T-helper 1 cell treated with Interleukin-12 subunit alpha and Interleukin-12 subunit beta and Interleukin-4 antibody, amounts not matched to agents 30 ng/mL and 1 ng/mL, for 36 hours (primary cell): ENCODE results near the gene NFXL1. TPM values are rescaled to one million over a fixed set of nuclear protein-coding genes. Genes with fewer than 3 reads are reported as not detected.

ENCODE experiments used
- intact Hi-C: fragments of 100-400 bp; cut with micrococcal nuclease; formaldehyde crosslinking; loops from one replicate; pipeline ENCODE4 v1.15.1; 2024
- total RNA-seq: library from RNA; stranded (reverse); gene quantifications from 2 replicates; pipeline ENCODE4 v1.2.3, GENCODE V29; 2022

NFXL1 gene
- total RNA-seq, 1 donor from 2014 or later: 14.2 TPM

DNA sequence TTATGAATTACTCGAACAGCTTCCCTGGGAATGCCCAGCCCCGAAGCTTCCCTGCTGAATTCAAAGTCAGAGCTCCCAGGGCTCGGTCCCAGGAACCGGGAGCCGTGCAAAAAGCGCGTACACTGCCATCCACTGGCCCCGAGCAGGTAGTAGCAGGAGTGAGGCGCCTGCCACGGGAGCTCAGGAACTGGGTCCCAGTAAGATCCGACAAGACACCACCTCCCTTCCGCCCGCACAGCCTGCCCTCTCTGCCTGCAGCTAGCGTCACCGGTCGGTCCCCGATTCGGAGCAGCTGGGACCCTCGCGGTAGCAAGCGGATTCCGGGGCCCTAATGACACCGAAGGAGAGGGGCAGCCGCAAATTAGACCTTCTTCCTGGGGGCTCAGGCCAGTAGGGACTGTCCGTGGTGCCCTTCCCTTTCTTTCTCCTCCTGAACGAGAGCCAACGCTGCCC, 77.7 kb downstream of the NFXL1 start:
- intact Hi-C loops: loop anchor here (1.0 to 10.0 kb wide), 4 partner anchors 96 to 822 kb away; partner anchors contain the start of gene TXK

DNA sequence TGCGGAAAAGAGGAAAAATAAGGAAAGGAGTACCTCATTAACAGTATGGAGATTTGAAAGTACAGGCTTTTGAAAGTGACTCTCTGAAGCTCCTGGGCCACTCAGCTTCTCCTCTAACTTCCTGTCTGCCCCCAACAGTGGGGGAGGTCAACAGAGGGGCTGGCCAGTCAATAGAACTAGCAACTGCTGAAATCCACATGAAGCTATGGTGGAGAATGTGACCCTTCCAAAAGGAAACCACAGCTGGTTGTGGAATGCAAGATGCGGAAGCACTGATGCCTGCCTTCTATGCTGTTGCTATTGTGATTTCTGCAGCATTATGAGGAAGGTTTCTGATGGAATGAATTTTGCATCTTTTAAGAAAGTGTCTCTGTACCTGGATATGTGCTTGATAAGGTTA, 78.9 kb downstream of the NFXL1 start:
- intact Hi-C loops: loop anchor here (5.0 to 10.0 kb wide), 3 partner anchors 97 to 821 kb away; partner anchors contain the start of gene TXK

DNA sequence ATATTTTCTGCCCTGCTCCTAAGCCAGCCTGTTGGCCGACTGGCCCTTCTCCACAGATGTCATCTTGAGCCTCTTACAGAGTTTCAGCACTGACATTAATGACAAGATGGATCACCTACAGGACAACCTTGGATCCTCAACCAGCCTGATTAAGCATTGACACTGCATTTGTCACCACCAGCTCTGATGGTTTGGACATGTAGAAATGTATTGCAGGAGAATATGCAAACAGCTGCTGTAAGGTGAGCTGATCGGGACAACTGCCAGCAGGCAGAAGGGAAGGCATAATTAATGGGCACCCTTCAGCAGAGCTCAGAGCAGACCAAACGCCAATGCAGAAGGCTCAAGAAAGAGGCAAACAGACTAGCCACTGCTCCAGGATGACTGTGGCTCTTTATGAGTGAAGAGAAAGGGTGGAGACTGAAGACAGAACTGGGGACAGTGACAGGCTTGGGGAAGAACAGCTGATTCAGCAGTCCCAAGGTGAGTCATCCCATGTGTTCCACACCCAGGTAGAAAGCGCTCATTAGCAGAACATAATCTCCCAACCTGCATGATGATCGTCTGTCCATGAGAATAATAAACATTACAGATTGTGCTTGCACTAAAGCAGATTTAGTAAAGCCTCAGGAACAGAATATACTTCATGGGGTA, 83.2 kb downstream of the NFXL1 start:
- intact Hi-C loops: loop anchor here (10.0 kb wide), 1 partner anchor 816 kb away; no protein-coding TSS in a partner anchor

DNA sequence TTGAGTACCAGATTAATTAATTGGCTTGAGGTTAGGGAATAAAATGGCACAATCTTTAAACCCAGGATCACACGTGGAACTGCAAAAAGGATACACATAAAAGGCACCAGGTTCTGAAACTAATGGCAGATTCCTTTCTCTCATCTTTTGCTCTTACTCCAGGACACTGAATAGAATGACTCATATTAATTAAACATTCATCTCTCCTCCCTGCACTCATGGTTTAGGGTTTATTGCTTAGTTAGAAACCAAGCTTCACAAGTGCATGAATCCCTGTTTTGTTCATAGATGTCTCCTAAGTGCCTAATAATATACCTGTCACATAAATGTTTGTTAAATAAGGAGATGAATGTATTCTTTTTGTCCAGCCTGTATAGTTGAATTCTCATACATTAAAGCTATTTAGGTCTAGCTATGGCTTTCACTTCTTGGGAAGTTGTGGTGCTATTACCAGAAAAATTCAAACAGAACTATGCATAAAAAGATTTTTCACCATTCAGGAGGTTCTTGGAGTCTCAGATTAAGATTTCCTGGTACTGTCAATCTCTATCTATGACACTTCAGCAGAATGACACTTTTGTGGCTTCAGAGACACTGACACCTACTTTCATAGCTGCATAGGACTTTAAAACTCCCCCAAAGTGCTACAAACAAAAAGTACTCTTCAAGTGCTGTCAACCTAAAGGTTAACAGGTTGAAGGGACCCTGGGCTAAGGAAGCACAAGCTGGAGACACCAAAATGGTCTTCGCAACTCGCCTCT, 83.9 kb downstream of the NFXL1 start:
- intact Hi-C loops: loop anchor here (10.0 kb wide), 1 partner anchor 816 kb away; no protein-coding TSS in a partner anchor

DNA sequence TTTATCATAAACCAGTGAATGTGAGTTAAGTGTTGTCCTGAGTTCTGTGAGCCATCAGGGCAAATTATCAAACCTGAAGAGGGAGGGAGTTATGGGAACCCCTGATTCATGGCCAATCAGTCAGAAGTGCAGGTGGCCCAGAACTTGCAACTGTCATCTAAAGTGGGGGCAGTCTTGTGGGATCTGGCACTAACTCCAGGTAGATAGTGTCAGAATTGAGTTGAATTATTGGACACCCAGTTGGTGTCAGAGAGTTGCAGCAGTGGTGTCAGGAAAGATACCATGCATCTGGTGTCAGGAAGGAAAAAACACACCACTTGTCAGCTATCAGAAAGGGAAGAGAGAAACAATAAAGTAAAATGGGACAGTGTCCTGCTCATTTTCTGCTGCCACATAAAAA, 84.9 kb downstream of the NFXL1 start:
- intact Hi-C loops: no loop called here

DNA sequence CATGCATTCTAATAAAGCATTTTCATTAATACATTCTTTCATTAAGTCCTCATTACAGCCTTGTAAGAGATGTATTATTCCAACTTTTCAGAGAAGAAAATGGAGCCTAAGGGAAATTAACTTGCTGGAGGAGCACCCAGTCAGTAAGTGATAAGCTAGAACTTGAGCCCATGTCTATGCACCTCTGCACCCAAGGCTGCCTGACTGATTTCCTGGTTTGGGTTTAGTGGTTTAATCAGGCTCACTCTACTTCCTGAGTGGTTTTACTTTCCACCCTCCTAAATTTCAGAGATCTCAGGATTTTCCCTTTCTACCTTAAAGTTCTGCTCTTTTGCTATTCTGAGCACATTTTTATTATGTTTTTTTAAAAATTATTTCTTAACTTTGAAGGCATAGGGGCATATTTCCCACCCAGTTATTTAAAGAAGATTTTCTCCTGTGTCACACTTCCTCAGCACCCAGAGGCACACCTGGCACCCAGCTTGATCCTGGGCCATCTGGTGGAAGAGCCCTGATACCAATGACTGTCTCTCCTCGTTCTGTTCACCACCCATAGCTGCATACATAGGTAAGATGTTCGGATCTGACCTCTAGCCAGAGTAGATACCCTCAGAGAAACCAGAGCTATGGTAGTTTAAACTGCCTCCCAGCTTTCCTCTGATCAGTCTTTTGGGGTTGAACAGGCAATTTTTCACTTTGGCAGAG, 86.9 kb downstream of the NFXL1 start:
- intact Hi-C loops: no loop called here

DNA sequence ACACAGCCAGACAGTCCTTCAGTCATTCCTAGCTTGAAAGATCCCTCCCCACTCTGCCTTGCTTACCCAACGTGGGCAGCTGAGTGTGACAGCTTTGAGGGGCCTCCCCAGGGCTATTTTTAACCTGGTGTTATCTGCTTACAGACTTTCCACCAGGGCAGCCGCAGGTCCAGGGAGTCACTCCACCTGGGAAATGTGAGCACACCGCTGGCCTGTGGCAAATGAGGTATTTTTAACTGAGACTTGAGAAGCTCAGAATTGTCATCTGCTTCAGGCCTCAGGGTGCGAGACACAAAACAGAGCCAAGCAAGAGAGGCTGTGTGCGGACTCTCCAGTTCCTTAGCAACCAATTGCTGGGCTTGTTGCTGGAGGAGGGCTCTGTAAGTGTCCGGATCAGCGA, 89.5 kb downstream of the NFXL1 start:
- intact Hi-C loops: no loop called here

DNA sequence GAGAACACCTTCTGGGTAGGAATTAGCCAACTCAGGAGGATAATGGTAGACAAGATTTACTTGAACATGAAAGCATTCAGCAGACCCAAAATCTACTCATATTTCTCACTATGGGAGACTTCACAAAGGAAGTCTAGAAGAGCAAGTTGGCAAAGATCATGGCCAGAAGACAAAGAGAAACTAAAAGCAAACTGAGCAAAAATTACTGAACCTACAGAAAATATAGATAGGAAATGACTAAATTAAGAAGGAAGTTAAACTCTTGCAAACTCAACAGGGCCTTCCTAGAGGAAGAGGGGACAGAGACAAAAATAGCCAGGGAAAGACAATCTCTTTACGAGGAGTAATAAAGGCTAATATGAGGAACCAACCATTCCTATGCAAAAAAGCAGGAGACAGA, 95.2 kb downstream of the NFXL1 start:
- intact Hi-C loops: no loop called here

DNA sequence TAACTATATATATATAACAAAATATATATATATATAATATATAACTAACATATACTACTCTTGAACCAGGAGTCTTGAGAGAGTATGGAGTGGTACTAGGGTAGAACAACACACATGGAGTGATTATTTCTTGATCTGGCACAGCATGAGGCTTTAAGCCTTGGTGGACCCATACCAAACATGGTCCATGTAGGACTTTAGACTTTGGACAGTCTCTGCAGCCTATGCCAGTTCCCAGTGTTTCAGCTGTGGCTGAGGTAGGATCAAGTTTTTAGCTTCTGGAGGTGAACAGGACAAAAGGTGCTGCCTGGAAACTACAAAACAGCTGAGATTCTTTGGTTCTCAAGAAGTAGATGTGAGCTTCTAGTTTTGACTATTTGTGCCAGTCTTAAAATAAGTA, 97.1 kb downstream of the NFXL1 start:
- intact Hi-C loops: no loop called here

DNA sequence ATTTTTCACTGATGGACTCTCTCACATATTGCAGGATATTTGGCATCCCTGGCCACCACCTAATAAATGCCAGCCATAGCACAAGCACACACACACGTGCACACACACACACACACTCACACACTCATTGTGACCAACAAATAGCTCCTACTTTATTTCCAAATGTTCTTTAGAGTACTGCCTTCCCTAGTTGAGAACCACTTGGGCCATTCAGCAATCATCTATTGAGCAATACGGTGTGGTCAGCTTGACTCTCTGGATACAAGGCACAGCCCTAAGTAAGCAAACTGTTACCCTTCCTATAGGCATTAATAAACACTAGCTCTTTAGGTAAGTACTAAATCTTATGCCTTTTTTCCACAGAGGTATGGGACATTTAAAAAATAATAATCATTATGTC, 97.6 kb downstream of the NFXL1 start:
- intact Hi-C loops: no loop called here

DNA sequence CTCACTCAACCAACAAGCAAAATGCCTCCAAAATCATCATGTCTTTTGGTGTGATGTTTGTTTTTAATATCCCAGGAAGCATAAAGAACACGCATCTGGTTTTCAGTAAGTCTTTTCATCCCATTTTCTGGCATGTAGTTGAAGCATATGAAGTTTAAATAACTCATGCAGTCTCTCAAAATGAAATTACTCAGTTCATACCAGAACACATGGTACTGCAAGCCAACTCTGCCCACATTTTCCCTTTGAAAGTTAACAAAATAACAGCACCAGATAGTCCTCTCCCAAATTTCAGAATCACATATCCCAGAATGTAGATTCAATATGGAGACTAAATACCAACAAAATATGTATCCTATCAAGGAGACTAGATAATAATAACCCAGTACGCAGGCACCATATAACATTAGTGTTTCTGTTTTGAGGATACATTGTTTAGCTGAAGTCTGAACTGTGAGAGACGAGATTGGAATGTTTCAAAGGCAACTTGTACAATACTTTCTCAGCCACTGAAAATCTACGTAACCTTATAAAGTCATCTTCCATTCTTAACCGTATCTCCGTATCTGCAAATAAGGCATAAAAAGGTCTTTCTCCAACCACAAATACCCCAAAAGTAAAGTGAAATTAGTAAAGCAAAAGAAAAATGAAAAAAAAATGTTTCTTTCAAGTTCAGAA, 99.6 kb downstream of the NFXL1 start:
- intact Hi-C loops: no loop called here

DNA sequence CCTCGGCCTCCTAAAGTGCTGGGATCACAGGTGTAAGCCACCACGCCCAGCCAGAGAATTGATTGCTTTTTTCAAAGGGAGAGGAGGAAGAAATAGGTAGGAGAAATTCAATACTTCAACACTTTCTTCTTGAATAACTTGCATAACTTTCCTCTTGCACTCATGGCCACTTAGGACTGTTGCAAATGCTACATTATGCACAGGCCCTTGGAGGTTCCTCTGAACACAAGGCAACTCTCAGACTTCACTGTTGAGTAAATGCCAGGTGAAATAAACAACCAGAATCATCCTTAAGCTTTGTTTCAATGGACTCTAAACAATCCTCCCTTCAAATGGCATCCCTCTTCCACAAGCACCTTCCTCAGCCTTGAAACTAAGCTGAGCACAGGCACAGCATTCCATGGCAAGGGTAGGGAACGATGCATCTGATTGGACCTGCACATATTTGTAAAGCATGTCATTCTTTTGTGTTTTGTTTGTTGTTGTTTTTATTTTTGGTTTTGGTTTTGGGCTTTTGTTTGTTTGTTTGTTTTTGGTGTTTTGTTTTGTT, 104.7 kb downstream of the NFXL1 start:
- intact Hi-C loops: no loop called here

DNA sequence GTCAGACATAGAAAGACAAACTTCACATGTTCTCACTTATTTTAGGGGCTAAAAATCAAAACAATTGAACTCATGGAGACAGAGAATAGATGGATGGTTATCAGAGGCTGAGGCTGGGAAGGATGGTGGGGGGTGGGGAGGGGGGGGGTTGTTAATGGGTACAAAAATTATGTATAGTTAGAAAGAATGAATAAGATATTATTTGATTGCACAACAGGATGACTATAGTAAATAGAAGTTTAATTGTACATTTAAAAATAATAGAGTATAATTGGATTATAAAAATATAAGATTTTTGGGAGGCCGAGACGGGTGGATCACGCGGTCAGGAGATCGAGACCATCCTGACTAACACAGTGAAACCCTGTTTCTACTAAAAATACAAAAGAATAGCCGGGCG, 109.8 kb downstream of the NFXL1 start:
- intact Hi-C loops: no loop called here

DNA sequence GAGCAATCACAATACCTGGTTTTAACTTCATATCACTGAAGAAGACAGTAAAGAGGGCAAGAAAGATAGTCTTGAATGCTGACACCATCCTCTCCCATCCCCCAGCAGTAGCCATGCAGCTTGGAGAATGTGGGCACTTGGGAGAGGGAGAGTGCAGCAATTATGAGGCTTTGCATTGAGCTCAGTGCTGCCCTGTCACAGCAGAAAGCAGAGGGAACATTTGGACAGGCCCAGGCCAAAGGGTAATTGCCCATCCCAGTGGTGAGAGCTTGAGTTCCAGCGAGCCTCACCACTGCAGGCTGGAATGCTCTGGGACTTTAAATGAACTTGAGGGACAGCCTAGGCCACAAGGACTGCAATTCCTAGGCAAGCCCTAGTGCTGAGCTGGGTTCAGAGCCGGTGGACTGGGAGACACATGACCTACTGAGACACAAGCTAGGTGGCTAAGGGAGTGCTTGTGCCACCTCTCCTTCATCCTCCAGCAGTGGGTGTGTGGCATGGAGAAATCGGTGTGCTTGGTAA, 112.8 kb downstream of the NFXL1 start:
- intact Hi-C loops: no loop called here

DNA sequence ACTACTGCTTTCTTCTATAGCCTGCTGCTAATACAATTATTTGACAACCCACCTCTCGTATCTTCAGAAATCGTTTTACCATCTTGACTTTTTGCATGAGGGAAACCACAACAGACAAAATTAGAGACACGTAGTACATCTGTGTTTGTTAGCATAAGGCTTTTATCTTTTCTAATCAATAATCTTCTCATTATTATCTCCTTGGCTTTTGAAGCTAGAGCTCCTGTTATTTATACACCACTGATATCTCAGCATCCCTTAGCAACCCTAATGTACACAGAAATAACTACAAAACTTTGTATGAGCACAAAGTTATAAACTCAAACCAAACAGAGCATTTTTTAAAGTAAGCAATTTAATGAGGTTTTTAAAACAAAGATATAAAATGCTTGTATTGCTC, 116.2 kb downstream of the NFXL1 start:
- intact Hi-C loops: no loop called here

Other genes with a start within 250 kb of the NFXL1 start
- gene CORIN, start 76.5 kb downstream of the NFXL1 start, total RNA-seq: 0.34 and 0.49 TPM in 2 replicates
- not detected in 2 replicates for gene CNGA1, start 102.1 kb upstream of the NFXL1 start, total RNA-seq
- gene NIPAL1, start 102.2 kb upstream of the NFXL1 start, total RNA-seq: 0.85 and 1.1 TPM in 2 replicates
- gene TXK, start 219.7 kb upstream of the NFXL1 start, total RNA-seq: 39.5 and 40.8 TPM in 2 replicates